ENCODE data around the gene UACA. TPM values are rescaled to one million over a fixed set of nuclear protein-coding genes. Genes with fewer than 3 reads are reported as not detected.

The UACA gene
- total RNA-seq, 3 donors from 2014 or later (not counting 1 experiment from before 2014, with no cell fraction given) = 1.1 to 3.1 (median 2.1) TPM

- Histone ChIP-seq H3K27ac (ENCODE audit: low read length) (no peak overlapping the region), H3K4me1 (ENCODE audit: control insufficient read depth, insufficient read depth, low read length) (no peaks in the 10 kb centered on the region), H3K9me3 (ENCODE audit: control insufficient read depth, insufficient read depth, low read length) (peaks cover 4% of the 10 kb centered on the region), H3K4me3 (ENCODE audit: low read length) (no peak overlapping the region), H3K27me3 (ENCODE audit: control insufficient read depth, insufficient read depth, low read length) (peaks cover 3% of the 10 kb centered on the region), H3K36me3 (ENCODE audit: control insufficient read depth, insufficient read depth, low read length) (no peaks in the 10 kb centered on the region)
- H3K4me1 Mint-ChIP-seq = peaks cover 10 to 13% of the 10 kb centered on the region in 2 donors
- H3K27ac Mint-ChIP-seq = no peak overlapping the region
- ATAC-seq (no peak), DNase-seq (no peak)
- peaks cover 19 to 51% of the 10 kb centered on the region in 2 donors for H3K27me3 Mint-ChIP-seq (ENCODE audit: low read depth in 2 of 2)
- TF ChIP-seq CTCF (IDR thresholded peaks at IDR 0.05) = no peak
- H3K4me3 Mint-ChIP-seq = no peak overlapping the region
- H3K36me3 Mint-ChIP-seq = no peaks in the 10 kb centered on the region
- H3K9me3 Mint-ChIP-seq = peaks cover 0 to 7% of the 10 kb centered on the region in 2 donors
- intact Hi-C loops (cut with micrococcal nuclease) = no loop called here
Measured at GRCh38 chr15:70625011-70625410, 138.3 kb downstream of the UACA start.

GRCh38 chr15:70618929-70619328, 144.4 kb downstream of the UACA start:
- TF ChIP-seq CTCF (IDR thresholded peaks at IDR 0.05) = no peak
- Mint-ChIP-seq H3K27ac (no peak overlapping the region), H3K36me3 (no peaks in the 10 kb centered on the region), H3K4me3 (no peak overlapping the region), H3K9me3 (peaks cover 0 to 6% of the 10 kb centered on the region in 2 donors), H3K4me1 (no peaks in the 10 kb centered on the region), H3K27me3 (ENCODE audit: low read depth in 2 of 2) (peaks cover 11 to 26% of the 10 kb centered on the region in 2 donors)
- intact Hi-C loops (cut with micrococcal nuclease) = no loop called here
- H3K27ac ChIP-seq (ENCODE audit: low read length) = no peak overlapping the region
- ATAC-seq = no peak
- WGBS (ENCODE audit: insufficient coverage) = no CpG with 5 or more reads among the region's 3 CpGs
- no peaks in the 10 kb centered on the region for H3K36me3 ChIP-seq (ENCODE audit: control insufficient read depth, insufficient read depth, low read length)
- no peaks in the 10 kb centered on the region for H3K27me3 ChIP-seq (ENCODE audit: control insufficient read depth, insufficient read depth, low read length)
- H3K4me1 ChIP-seq (ENCODE audit: control insufficient read depth, insufficient read depth, low read length) = no peaks in the 10 kb centered on the region
- H3K9me3 ChIP-seq (ENCODE audit: control insufficient read depth, insufficient read depth, low read length) = peaks cover 4% of the 10 kb centered on the region
- no peak overlapping the region for H3K4me3 ChIP-seq (ENCODE audit: low read length)
- no peak for DNase-seq

- no peaks in the 10 kb centered on the region for H3K9me3 ChIP-seq (ENCODE audit: control insufficient read depth, insufficient read depth, low read length)
- TF ChIP-seq CTCF (IDR thresholded peaks at IDR 0.05) = no peak
- no peaks in the 10 kb centered on the region for H3K4me1 Mint-ChIP-seq
- H3K9me3 Mint-ChIP-seq = peaks cover 0 to 3% of the 10 kb centered on the region in 2 donors
- no peaks in the 10 kb centered on the region for H3K4me1 ChIP-seq (ENCODE audit: control insufficient read depth, insufficient read depth, low read length)
- no peak overlapping the region for H3K27ac Mint-ChIP-seq
- intact Hi-C loops (cut with micrococcal nuclease) = no loop called here
- H3K27ac ChIP-seq (ENCODE audit: low read length) = no peak overlapping the region
- no peak for DNase-seq
- H3K4me3 ChIP-seq (ENCODE audit: low read length) = no peak overlapping the region
- no peaks in the 10 kb centered on the region for H3K36me3 ChIP-seq (ENCODE audit: control insufficient read depth, insufficient read depth, low read length)
- H3K27me3 ChIP-seq (ENCODE audit: control insufficient read depth, insufficient read depth, low read length) = no peaks in the 10 kb centered on the region
- WGBS (ENCODE audit: insufficient coverage) = 90% methylated on average over 4 of the region's 4 CpGs
- no peaks in the 10 kb centered on the region for H3K36me3 Mint-ChIP-seq
- no peak for ATAC-seq
- peaks cover 8 to 26% of the 10 kb centered on the region in 2 donors for H3K27me3 Mint-ChIP-seq (ENCODE audit: low read depth in 2 of 2)
- no peak overlapping the region for H3K4me3 Mint-ChIP-seq
Measured at GRCh38 chr15:70617911-70618287, 145.5 kb downstream of the UACA start.
